Endothelial cell of umbilical vein (primary cell): Measurements from ENCODE around the gene KLRK1. TPM values are rescaled to one million over a fixed set of nuclear protein-coding genes. Genes with fewer than 3 reads are reported as not detected.

ENCODE experiments used
- BruUV-seq: library from RNA; stranded (reverse); fragments of 400-500 nt; replicated peaks from 2 replicates; lab custom pipeline; 2021; lab: Mats Ljungman, UMichigan
- CTCF ChIA-PET: fragments of 300-600, 350-600 bp; sonication (Branson Sonifier 250); formaldehyde crosslinking; loops from one replicate; lab custom pipeline; 2021; ENCODE audit warnings: antibody characterized with exemption, inconsistent platforms; lab: Charles Lee
- POLR2A ChIA-PET: fragments of 300-600, 350-600 bp; sonication (Branson Sonifier 250); formaldehyde crosslinking; loops from one replicate; lab custom pipeline; 2021; ENCODE audit warnings: antibody characterized with exemption, inconsistent platforms; lab: Charles Lee
- DNase-seq: peaks from one replicate; pipeline ENCODE4 v3.0.0-alpha.2; 2011; ENCODE audit warnings: low read depth, low spot score
- FAIRE-seq: peaks from 2 replicates; lab custom pipeline; 2011; peaks lifted over from hg19 to GRCh38; lab: Jason Lieb, UNC
- H2AFZ ChIP-seq: 2 replicates; pipeline ENCODE4 v1.6.0; 2012; ENCODE audit warnings: low read depth, low read length, control low read depth, inconsistent platforms
- H3K27ac ChIP-seq: 2 replicates; pipeline ENCODE4 v1.5.1; 2011; ENCODE audit warnings: low read depth, mild to moderate bottlenecking, control low read depth, low read length, moderate library complexity; ENCODE audit not compliant: insufficient read depth
- H3K27me3 ChIP-seq, 2 experiments: 2 replicates each; pipeline versions ENCODE4 v1.6.0 to v1.6.1; 2011; ENCODE audit warnings: low read length in 2 of 2, mixed read lengths in 1 of 2; ENCODE audit not compliant: control insufficient read depth in 2 of 2, insufficient read depth in 2 of 2
- H3K36me3 ChIP-seq, 2 experiments: 2 replicates in 1 of 2; 3 replicates in 1 of 2; pipeline ENCODE4 v1.5.1; 2011; ENCODE audit warnings: low read length in 2 of 2, mild to moderate bottlenecking in 1 of 2, moderate library complexity in 1 of 2; ENCODE audit not compliant: control insufficient read depth in 2 of 2, insufficient read depth in 2 of 2; ENCODE audit errors: extremely low read depth in 1 of 2
- H3K4me1 ChIP-seq: 3 replicates; pipeline ENCODE4 v1.5.1; 2011; ENCODE audit warnings: mild to moderate bottlenecking, low read length; ENCODE audit not compliant: control insufficient read depth, insufficient read depth; ENCODE audit errors: extremely low read depth
- H3K4me2 ChIP-seq: 2 replicates; pipeline ENCODE4 v1.6.1; 2011; ENCODE audit warnings: low read length, control low read depth, mixed read lengths; ENCODE audit not compliant: insufficient read depth
- H3K4me3 ChIP-seq, 3 experiments: fragments of 200-600 bp in 1 of 3; sonication (generic), shearing (Covaris generic) in 1 of 3; replicated peaks in 1 of 3; 2 replicates each; pipeline ENCODE4 v1.5.1; 2011 to 2016; ENCODE audit warnings: control low read depth in 3 of 3, low read length in 3 of 3, mild to moderate bottlenecking in 2 of 3, inconsistent platforms in 1 of 3, low read depth in 1 of 3, moderate library complexity in 1 of 3; ENCODE audit not compliant: insufficient read depth in 1 of 3
- H3K79me2 ChIP-seq: 2 replicates; pipeline ENCODE4 v1.6.0; 2012; ENCODE audit warnings: low read length, inconsistent platforms; ENCODE audit not compliant: control insufficient read depth, insufficient read depth
- H3K9ac ChIP-seq: replicated peaks from 2 replicates; pipeline ENCODE3; 2011; ENCODE audit warnings: low read length, control low read depth; ENCODE audit not compliant: insufficient read depth; ENCODE audit errors: extremely low read depth
- H3K9me1 ChIP-seq: replicated peaks from 3 replicates; pipeline ENCODE4 v1.6.0; 2011; ENCODE audit warnings: mild to moderate bottlenecking, low read length; ENCODE audit not compliant: control insufficient read depth, insufficient read depth; ENCODE audit errors: extremely low read depth
- H3K9me3 ChIP-seq: replicated peaks from 2 replicates; pipeline ENCODE4 v1.5.1; 2012; ENCODE audit warnings: low read length, inconsistent platforms; ENCODE audit not compliant: control insufficient read depth, insufficient read depth
- H4K20me1 ChIP-seq: replicated peaks from 2 replicates; pipeline ENCODE3; 2011; ENCODE audit warnings: mild to moderate bottlenecking, low read length; ENCODE audit not compliant: control insufficient read depth, insufficient read depth; ENCODE audit errors: extremely low read depth
- CTCF ChIP-seq, 2 donors: IDR thresholded peaks; 1 replicate in 1 of 2; 2 replicates in 1 of 2; pipeline ENCODE4 v1.5.1; 2011; ENCODE audit warnings: low read length in 2 of 2, mild to moderate bottlenecking in 2 of 2, moderate library complexity in 2 of 2, control low read depth in 1 of 2, inconsistent platforms in 1 of 2, low read depth in 1 of 2; ENCODE audit not compliant: insufficient read depth in 1 of 2; ENCODE audit errors: extremely low read depth in 1 of 2
- EZH2 ChIP-seq: IDR thresholded peaks from 2 replicates; pipeline ENCODE4 v1.6.1; 2012; ENCODE audit warnings: borderline replicate concordance, low read depth, mild to moderate bottlenecking, moderate library complexity, low read length, inconsistent platforms; ENCODE audit not compliant: severe bottlenecking
- FOS ChIP-seq: IDR thresholded peaks from 2 replicates; pipeline ENCODE4 v1.6.1; 2011; ENCODE audit warnings: mild to moderate bottlenecking, low read length, moderate library complexity, borderline replicate concordance; ENCODE audit not compliant: insufficient read depth
- GATA2 ChIP-seq: IDR thresholded peaks from 2 replicates; pipeline ENCODE4 v1.7.0; 2011; ENCODE audit warnings: low read depth, mild to moderate bottlenecking, moderate library complexity, mixed read lengths, low read length; ENCODE audit not compliant: insufficient read length, insufficient read depth
- JUN ChIP-seq: IDR thresholded peaks from 2 replicates; pipeline ENCODE4 v1.6.1; 2011; ENCODE audit warnings: borderline replicate concordance, low read depth; ENCODE audit not compliant: insufficient read length, insufficient read depth
- MAX ChIP-seq: IDR thresholded peaks from 2 replicates; pipeline ENCODE4 v1.6.1; 2011; ENCODE audit not compliant: insufficient read depth, insufficient read length
- MYC ChIP-seq: IDR thresholded peaks from one replicate; pipeline ENCODE4 v1.6.1; 2011; ENCODE audit warnings: mild to moderate bottlenecking, low read depth, low read length
- POLR2A ChIP-seq: IDR thresholded peaks from 2 replicates; pipeline ENCODE4 v1.6.1; 2012; ENCODE audit warnings: low read depth, mild to moderate bottlenecking, control low read depth, low read length
- POLR2AphosphoS5 ChIP-seq: IDR thresholded peaks from 2 replicates; pipeline ENCODE4 v1.6.1; 2012; ENCODE audit warnings: low read depth, mild to moderate bottlenecking, control low read depth, low read length, moderate library complexity; ENCODE audit not compliant: insufficient read depth
- dilution Hi-C: fragments of 300-500 bp; cut with MboI; formaldehyde crosslinking; loops from one replicate; pipeline ENCODE4 v1.15.0; 2019; ENCODE audit warnings: low sequenced_read_pairs; ENCODE audit not compliant: extremely low pct_ligation_motif_present
- intact Hi-C: fragments of 100-400 bp; cut with micrococcal nuclease; formaldehyde crosslinking; loops from one replicate; pipeline ENCODE4 v1.10.0; 2022
- polyA plus RNA-seq, 4 experiments: library from polyadenylated mRNA; depleted of rRNA in 3 of 4; stranded (reverse) in 3 of 4; unstranded in 1 of 4; fragments of >200 nt; gene quantifications; 2 replicates each; pipeline versions ENCODE4 v1.2.1 to v1.2.3, GENCODE V29; 2011 to 2012; ENCODE audit warnings: missing spikeins in 1 of 4
- total RNA-seq: library from RNA; stranded (reverse); gene quantifications from 2 replicates; pipeline ENCODE4 v1.2.3, GENCODE V29; 2021

Gene KLRK1
- total and polyA plus RNA-seq, 2 donors (not counting 3 experiments of a cell fraction or from before 2014, with no cell fraction given): not detected

DNA sequence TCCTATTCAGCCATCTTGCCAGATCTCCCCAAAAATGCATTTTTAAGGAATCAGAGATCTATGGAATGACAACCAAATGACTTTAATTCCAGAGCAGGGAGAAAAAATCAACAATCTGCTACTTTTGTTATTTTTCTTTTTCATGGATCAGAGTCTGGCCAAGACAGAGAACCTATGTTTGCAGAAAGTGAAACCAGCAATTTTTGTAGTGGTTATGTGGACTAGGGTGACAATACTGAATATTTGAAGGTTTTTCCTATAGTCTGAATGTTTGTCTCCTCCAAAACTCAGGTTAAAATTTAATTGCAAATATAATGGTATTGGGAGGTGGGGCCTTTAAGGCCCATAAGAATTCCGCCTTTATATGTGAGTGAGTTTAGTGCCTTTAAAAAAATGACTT is 30.9 kb downstream of the KLRK1 start:
- Histone ChIP-seq H3K36me3 (no peaks in the 10 kb centered on the region), H3K9me1 (no peaks in the 10 kb centered on the region), H3K79me2 (no peaks in the 10 kb centered on the region), H3K27ac (no peak overlapping the region), H3K9me3 (no peaks in the 10 kb centered on the region), H3K4me3 (no peak overlapping the region), H3K4me1 (peaks cover 11% of the 10 kb centered on the region), H3K9ac (no peak overlapping the region), H2AFZ (no peak overlapping the region), H3K27me3 (no peaks in the 10 kb centered on the region), H4K20me1 (no peaks in the 10 kb centered on the region), H3K4me2 (no peak overlapping the region)
- ChIA-PET POLR2A (no interaction called here), CTCF (no interaction called here)
- FAIRE-seq (no peak), DNase-seq (no peak)
- dilution Hi-C loops: no loop called here
- TF ChIP-seq GATA2 (no peak), FOS (no peak), POLR2A (no peak), POLR2AphosphoS5 (no peak), JUN (no peak), MAX (no peak), EZH2 (no peak), MYC (no peak), CTCF (IDR thresholded peaks at IDR 0.05; ENCODE audit: extremely low read depth in 1 of 2, insufficient read depth in 1 of 2, low read depth in 1 of 2, low read length in 2 of 2) (no peak)
- no TSS peak for BruUV-seq
- intact Hi-C loops: no loop called here
